GM18502 (cell line): ENCODE data around the gene ISCU.
"Not testable (repeated sequence)": the region's sequence is repeated elsewhere in the genome, so short reads cannot be mapped to it uniquely, and the experiment has no call there.

Source experiments
- ATAC-seq: cut with Tn5 transposase; IDR thresholded peaks from one replicate; pipeline ENCODE4 v1.9.1; 2021; ENCODE audit warnings: mild to moderate bottlenecking; ENCODE audit not compliant: unreplicated experiment, poor library complexity

The ISCU gene

GRCh38 chr12:108568338-108569154, 6.2 kb downstream of the ISCU start:
- ATAC-seq: peak; percentile 76

- no peak for ATAC-seq
These were observed 8.6 kb downstream of the ISCU start for GRCh38 chr12:108570743-108571608.

- ATAC-seq: no peak
These were observed 9.3 kb downstream of the ISCU start for GRCh38 chr12:108571609-108572165.

GRCh38 chr12:108572166-108572790, 9.9 kb downstream of the ISCU start:
- ATAC-seq: no peak

GRCh38 chr12:108573317-108573716, 10.9 kb downstream of the ISCU start:
- ATAC-seq: no peak

- ATAC-seq: not testable (repeated sequence)
These were observed 11.9 kb downstream of the ISCU start for GRCh38 chr12:108574276-108574675.

- ATAC-seq: no peak
These were observed 13.0 kb downstream of the ISCU start for GRCh38 chr12:108575199-108575912.

- ATAC-seq: no peak
These were observed 14.4 kb downstream of the ISCU start for GRCh38 chr12:108576660-108577234.

GRCh38 chr12:108577458-108577857, 15.1 kb downstream of the ISCU start:
- no peak for ATAC-seq

- no peak for ATAC-seq
These were observed 15.9 kb downstream of the ISCU start for GRCh38 chr12:108578264-108578663.

- no peak for ATAC-seq
These were observed 16.4 kb downstream of the ISCU start for GRCh38 chr12:108578813-108579212.

GRCh38 chr12:108580531-108580930, 18.1 kb downstream of the ISCU start:
- ATAC-seq: no peak

GRCh38 chr12:108581311-108582227, 19.2 kb downstream of the ISCU start:
- no peak for ATAC-seq

- no peak for ATAC-seq
These were observed 20.1 kb downstream of the ISCU start for GRCh38 chr12:108582509-108582908.

GRCh38 chr12:108582978-108583770, 20.8 kb downstream of the ISCU start:
- ATAC-seq: no peak

GRCh38 chr12:108583991-108584390, 21.6 kb downstream of the ISCU start:
- no peak for ATAC-seq

GRCh38 chr12:108584456-108585065, 22.2 kb downstream of the ISCU start:
- ATAC-seq: no peak
